CD4-positive, alpha-beta T cell treated with Interleukin-15 for 1 hour (primary cell): Measurements from ENCODE around the gene NUSAP1.
"Not testable (repeated sequence)": the region's sequence is repeated elsewhere in the genome, so short reads cannot be mapped to it uniquely, and the experiment has no call there.

Experiments used
- DNase-seq: peaks from one replicate; pipeline ENCODE4 v3.0.0-alpha.2; 2020

Gene NUSAP1

GRCh38 chr15:41416128-41416741 lies 83.6 kb downstream of the NUSAP1 start:
- no peak for DNase-seq

- DNase-seq, result peak; percentile 95
Measured at GRCh38 chr15:41416742-41417417, 84.2 kb downstream of the NUSAP1 start, which contains the start of gene RTF1. RTF1 (plus strand) TSS chr15:41417095; CDS start chr15:41417116, 21 bp downstream.

GRCh38 chr15:41417418-41418195 lies 84.9 kb downstream of the NUSAP1 start:
- DNase-seq, result no peak

GRCh38 chr15:41423979-41424659 lies 91.4 kb downstream of the NUSAP1 start:
- no peak for DNase-seq

DNA sequence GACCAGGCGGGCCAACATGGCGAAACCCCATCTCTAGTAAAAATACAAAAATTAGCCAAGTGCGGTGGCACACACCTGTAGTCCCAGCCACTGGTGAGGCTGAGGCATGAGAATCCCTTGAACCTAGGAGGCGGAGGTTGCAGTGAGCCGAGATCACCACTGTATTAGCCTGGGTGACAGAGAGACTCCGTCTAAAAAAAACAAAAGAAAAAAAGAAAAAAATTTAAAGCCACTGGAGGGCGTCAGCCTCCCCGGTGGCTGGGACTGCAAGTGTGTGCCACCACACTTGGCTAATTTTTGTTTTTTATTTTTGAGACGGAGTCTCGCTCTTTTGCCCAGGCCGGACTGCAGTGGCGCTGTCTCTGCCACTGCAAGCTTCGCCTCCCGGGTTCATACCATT lies 92.1 kb downstream of the NUSAP1 start:
- no peak for DNase-seq

- DNase-seq, result not testable (repeated sequence)
Measured at GRCh38 chr15:41425907-41426306, 93.2 kb downstream of the NUSAP1 start.

DNA sequence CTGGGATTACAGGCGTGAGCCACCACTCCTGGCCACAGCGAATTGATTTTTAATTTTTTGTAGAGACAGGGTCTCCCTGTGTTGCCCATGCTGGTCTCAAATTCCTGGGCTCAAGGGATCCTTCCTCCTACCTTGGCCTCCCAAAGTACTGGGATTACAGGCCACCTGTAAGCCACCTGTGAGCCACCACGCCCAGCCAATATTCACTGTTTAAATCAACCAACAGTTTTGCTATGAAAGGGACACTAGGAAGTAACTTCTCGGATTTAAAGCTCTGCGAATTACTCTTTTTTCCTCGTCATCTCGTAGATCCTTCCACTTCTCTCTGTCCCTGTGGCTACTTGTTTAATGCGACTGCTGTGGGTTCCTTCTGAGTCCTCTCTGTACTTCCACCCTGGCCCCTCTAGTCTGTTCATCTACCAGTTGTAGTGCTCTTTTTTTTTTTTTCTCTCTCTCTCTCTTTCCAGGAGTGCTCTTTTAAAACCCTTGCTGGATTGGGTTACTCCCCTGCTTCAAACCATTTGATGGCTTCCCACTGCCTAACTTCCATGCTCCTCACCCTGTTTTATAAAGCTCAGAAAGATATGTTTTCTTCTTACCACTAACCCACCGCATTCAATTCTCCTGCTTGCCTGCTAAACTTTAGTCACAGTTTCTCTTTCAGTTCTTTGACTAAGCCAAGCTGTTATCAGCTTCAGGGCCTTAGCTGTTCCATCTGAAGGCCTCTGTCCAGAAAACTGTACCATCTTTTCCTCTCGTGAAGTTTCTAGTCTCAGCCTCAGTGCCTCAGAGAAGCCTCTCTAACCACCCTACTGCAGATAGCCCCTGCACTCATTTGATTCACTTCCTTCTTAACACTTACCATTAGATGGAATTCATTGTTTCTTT lies 96.6 kb downstream of the NUSAP1 start:
- DNase-seq, result no peak
